Measurements from ENCODE around the gene COA3.
"Not testable (repeated sequence)": the region's sequence is repeated elsewhere in the genome, so short reads cannot be mapped to it uniquely, and the experiment has no call there.

Gene COA3

GRCh38 chr17:42782166-42783061, 16.1 kb downstream of the COA3 start:
- no peak for DNase-seq (ENCODE audit: low read depth in 3 of 3)

- no peak for DNase-seq (ENCODE audit: low read depth in 3 of 3)
These were observed 16.8 kb downstream of the COA3 start for GRCh38 chr17:42781639-42782165.

- DNase-seq (ENCODE audit: low read depth in 3 of 3) = no peak
These were observed 17.5 kb downstream of the COA3 start for GRCh38 chr17:42780851-42781638.

- no peak for DNase-seq (ENCODE audit: low read depth in 3 of 3)
These were observed 18.3 kb downstream of the COA3 start, which contains the start of gene WNK4 for GRCh38 chr17:42779936-42780850. TSS of gene WNK4 (plus strand) at chr17:42780610. CDS start at chr17:42780699, 89 bp downstream.

- DNase-seq (ENCODE audit: low read depth in 3 of 3) = no peak
These were observed 19.1 kb downstream of the COA3 start for GRCh38 chr17:42779304-42779935.

- no peak for DNase-seq (ENCODE audit: low read depth in 3 of 3)
These were observed 19.9 kb downstream of the COA3 start for GRCh38 chr17:42778570-42778969.

- DNase-seq (ENCODE audit: low read depth in 3 of 3) = no peak
These were observed 22.9 kb downstream of the COA3 start for GRCh38 chr17:42775534-42776098.

- no peak for DNase-seq (ENCODE audit: low read depth in 3 of 3)
These were observed 24.3 kb downstream of the COA3 start for GRCh38 chr17:42774066-42774745.

GRCh38 chr17:42773290-42774035, 25.0 kb downstream of the COA3 start, which contains the start of gene VPS25:
TSS of gene VPS25 (plus strand) at chr17:42773449. CDS start at chr17:42773476, 27 bp downstream.
- peak; percentile 53 to 67 (median 67) for DNase-seq (ENCODE audit: low read depth in 3 of 3)

- no peak for DNase-seq (ENCODE audit: low read depth in 3 of 3)
These were observed 25.6 kb downstream of the COA3 start for GRCh38 chr17:42772945-42773289.

- not testable (repeated sequence) for DNase-seq (ENCODE audit: low read depth in 3 of 3)
These were observed 28.5 kb downstream of the COA3 start for GRCh38 chr17:42769964-42770363.

GRCh38 chr17:42768006-42768405, 30.5 kb downstream of the COA3 start:
- DNase-seq (ENCODE audit: low read depth in 3 of 3) = not testable (repeated sequence)

- no peak for DNase-seq (ENCODE audit: low read depth in 3 of 3)
These were observed 31.0 kb downstream of the COA3 start for GRCh38 chr17:42767512-42767911.

- no peak for DNase-seq (ENCODE audit: low read depth in 3 of 3)
These were observed 32.4 kb downstream of the COA3 start for GRCh38 chr17:42766124-42766523.

GRCh38 chr17:42761638-42762037, 36.9 kb downstream of the COA3 start:
- DNase-seq (ENCODE audit: low read depth in 3 of 3) = no peak

GRCh38 chr17:42760652-42761581, 37.6 kb downstream of the COA3 start, which contains the start of gene RAMP2:
TSS of gene RAMP2 (plus strand) at chr17:42761227. CDS start at chr17:42761262, 35 bp downstream.
- DNase-seq (ENCODE audit: low read depth in 3 of 3) = no peak

- no peak for DNase-seq (ENCODE audit: low read depth in 3 of 3)
These were observed 38.4 kb downstream of the COA3 start for GRCh38 chr17:42759982-42760651.

All from stimulated activated CD4-positive, alpha-beta T cell treated with anti-CD3 and anti-CD28 coated beads, TNF-alpha, amount 100 ng/mL, for 24 hours (primary cell).